SK-N-SH treated with all-trans-retinoic acid at 6 μM for 48 hours (cell line): ENCODE data around the gene KIAA0825.

Source experiments
- ATAC-seq: fragments of 200-7000 bp; cut with Tn5 transposase; 3 replicates; pipeline ENCODE4 v1.9.1; 2020; ENCODE audit warnings: mild to moderate bottlenecking, moderate library complexity
- ARNTL ChIP-seq: fragments of 450-650 bp; formaldehyde crosslinking; IDR thresholded peaks from 2 replicates; pipeline ENCODE4 v1.5.0; 2020; ENCODE audit warnings: low read depth, mild to moderate bottlenecking, moderate library complexity, borderline replicate concordance
- BACH2 ChIP-seq: fragments of 250-450 bp; sonication (Bioruptor Pico); IDR thresholded peaks from 2 replicates; pipeline ENCODE4 v1.9.0; 2021; ENCODE audit warnings: mild to moderate bottlenecking, borderline replicate concordance
- CSDC2 ChIP-seq: fragments of 250-450 bp; sonication (Bioruptor Pico); IDR thresholded peaks from 2 replicates; pipeline ENCODE4 v1.5.0; 2020; ENCODE audit warnings: mild to moderate bottlenecking, moderate library complexity
- CSRNP3 ChIP-seq: fragments of 250-450 bp; sonication (Bioruptor Pico); IDR thresholded peaks from 2 replicates; pipeline ENCODE4 v1.5.1; 2021; ENCODE audit warnings: mild to moderate bottlenecking, moderate library complexity
- GLIS3 ChIP-seq: fragments of 250-450 bp; sonication (Bioruptor Pico); IDR thresholded peaks from 2 replicates; pipeline ENCODE4 v1.5.0; 2020; ENCODE audit warnings: mild to moderate bottlenecking, moderate library complexity
- ISL1 ChIP-seq: fragments of 250-450 bp; sonication (Bioruptor Pico); IDR thresholded peaks from 2 replicates; pipeline ENCODE4 v2.1.2; 2022; ENCODE audit warnings: mild to moderate bottlenecking, moderate library complexity
- OSR1 ChIP-seq: fragments of 250-450 bp; sonication (Bioruptor Pico); IDR thresholded peaks from 2 replicates; pipeline ENCODE4 v1.8.0; 2022; ENCODE audit warnings: moderate library complexity, mild to moderate bottlenecking, inconsistent platforms
- PATZ1 ChIP-seq: fragments of 250-450 bp; sonication (Bioruptor Pico); IDR thresholded peaks from 2 replicates; pipeline ENCODE4 v1.8.0; 2020; ENCODE audit warnings: mild to moderate bottlenecking, moderate library complexity, borderline replicate concordance
- POU6F1 ChIP-seq: fragments of 250-450 bp; sonication (Bioruptor Pico); IDR thresholded peaks from 2 replicates; pipeline ENCODE4 v1.8.0; 2021; ENCODE audit warnings: low read depth, mild to moderate bottlenecking, moderate library complexity, borderline replicate concordance
- PPARA ChIP-seq: fragments of 250-450 bp; sonication (Bioruptor Pico); IDR thresholded peaks from 2 replicates; pipeline ENCODE4 v1.5.0; 2020; ENCODE audit warnings: mild to moderate bottlenecking, borderline replicate concordance
- RARB ChIP-seq: fragments of 250-450 bp; sonication (Bioruptor Pico); IDR thresholded peaks from 2 replicates; pipeline ENCODE4 v1.8.0; 2021; ENCODE audit warnings: mild to moderate bottlenecking, moderate library complexity
- TCF4 ChIP-seq: fragments of 250-450 bp; sonication (Bioruptor Pico); IDR thresholded peaks from 2 replicates; pipeline ENCODE4 v1.8.0; 2021; ENCODE audit warnings: mild to moderate bottlenecking, moderate library complexity, borderline replicate concordance
- TOX ChIP-seq: fragments of 250-450 bp; sonication (Bioruptor Pico); IDR thresholded peaks from 2 replicates; pipeline ENCODE4 v1.8.0; 2021; ENCODE audit warnings: mild to moderate bottlenecking, moderate library complexity, borderline replicate concordance
- TSHZ2 ChIP-seq: fragments of 250-450 bp; sonication (Bioruptor Pico); IDR thresholded peaks from 2 replicates; pipeline ENCODE4 v1.5.0; 2020; ENCODE audit warnings: mild to moderate bottlenecking, moderate library complexity
- ZC3H10 ChIP-seq: fragments of 250-450 bp; sonication (Bioruptor Pico); IDR thresholded peaks from 2 replicates; pipeline ENCODE4 v1.5.1; 2021; ENCODE audit warnings: mild to moderate bottlenecking, moderate library complexity
- ZFP3 ChIP-seq: fragments of 250-450 bp; sonication (Bioruptor Pico); IDR thresholded peaks from 2 replicates; pipeline ENCODE4 v1.5.0; 2020; ENCODE audit warnings: mild to moderate bottlenecking, moderate library complexity
- ZFP30 ChIP-seq: fragments of 450-650 bp; formaldehyde crosslinking; IDR thresholded peaks from 2 replicates; pipeline ENCODE4 v1.5.0; 2022; ENCODE audit warnings: mild to moderate bottlenecking, moderate library complexity
- ZNF565 ChIP-seq: fragments of 450-650 bp; formaldehyde crosslinking; conservative IDR thresholded peaks from 2 replicates; pipeline ENCODE4 v1.5.0; 2020; ENCODE audit warnings: low read depth, mild to moderate bottlenecking, moderate library complexity
- ZNF70 ChIP-seq: fragments of 450-650 bp; formaldehyde crosslinking; IDR thresholded peaks from 2 replicates; pipeline ENCODE4 v1.5.0; 2020; ENCODE audit warnings: mild to moderate bottlenecking, moderate library complexity
- ZNF8 ChIP-seq: fragments of 450-650 bp; formaldehyde crosslinking; IDR thresholded peaks from 2 replicates; pipeline ENCODE4 v1.5.0; 2020; ENCODE audit warnings: mild to moderate bottlenecking, moderate library complexity

The KIAA0825 gene

GRCh38 chr5:94618493-94619328, at the start of gene KIAA0825, which contains the start of gene SLF1:
Gene KIAA0825, minus strand, starts transcription at chr5:94618604. Its CDS starts 81,478 bp downstream, at chr5:94537126.
Gene SLF1, plus strand, starts transcription at chr5:94618669. Its CDS starts 10,142 bp downstream, at chr5:94628811.
- no peak for TF ChIP-seq ZNF70
- TF ChIP-seq RARB (CRISPR knock-in tag): no peak
- TF ChIP-seq OSR1 (CRISPR knock-in tag): no peak
- TF ChIP-seq ZNF565 (CRISPR knock-in tag): no peak; the same call in 1 of the 2 replicates
- no peak for TF ChIP-seq BACH2 (CRISPR knock-in tag)
- TF ChIP-seq TSHZ2 (CRISPR knock-in tag): no peak
- TF ChIP-seq TOX: no peak
- TF ChIP-seq TCF4 (CRISPR knock-in tag): no peak
- TF ChIP-seq GLIS3: no peak
- peak; percentile 95 for ATAC-seq

GRCh38 chr5:94667937-94668336, 49.5 kb upstream of the KIAA0825 start:
- no peak for ATAC-seq
- TF ChIP-seq OSR1 (CRISPR knock-in tag) (no peak), ZFP30 (no peak), ZNF8 (CRISPR knock-in tag) (no peak), CSDC2 (CRISPR knock-in tag) (no peak), ZC3H10 (no peak), ARNTL (CRISPR knock-in tag) (no peak), CSRNP3 (CRISPR knock-in tag) (no peak), POU6F1 (CRISPR knock-in tag) (no peak), ZFP3 (CRISPR knock-in tag) (no peak), PPARA (CRISPR knock-in tag) (no peak), ISL1 (no peak)

GRCh38 chr5:94661086-94661485, 42.7 kb upstream of the KIAA0825 start:
- ATAC-seq: no peak
- TF ChIP-seq ARNTL (CRISPR knock-in tag) (no peak), TCF4 (CRISPR knock-in tag) (no peak), ZFP3 (CRISPR knock-in tag) (no peak), TOX (no peak), BACH2 (CRISPR knock-in tag) (no peak), ZC3H10 (no peak), ISL1 (no peak), CSRNP3 (CRISPR knock-in tag) (no peak), ZNF70 (no peak), ZFP30 (no peak), POU6F1 (CRISPR knock-in tag) (no peak), ZNF565 (CRISPR knock-in tag) (no peak), TSHZ2 (CRISPR knock-in tag) (no peak), OSR1 (CRISPR knock-in tag) (no peak), PATZ1 (CRISPR knock-in tag) (no peak), GLIS3 (no peak), CSDC2 (CRISPR knock-in tag) (no peak)
